IPS DF 4.7 (cell line): ENCODE data around the gene LRIG1.

ENCODE experiments used
- DNase-seq: peaks from one replicate; pipeline ENCODE4 v3.0.0-alpha.2; 2013; ENCODE audit warnings: low spot score; ENCODE audit errors: extremely low read depth

LRIG1 gene

DNA sequence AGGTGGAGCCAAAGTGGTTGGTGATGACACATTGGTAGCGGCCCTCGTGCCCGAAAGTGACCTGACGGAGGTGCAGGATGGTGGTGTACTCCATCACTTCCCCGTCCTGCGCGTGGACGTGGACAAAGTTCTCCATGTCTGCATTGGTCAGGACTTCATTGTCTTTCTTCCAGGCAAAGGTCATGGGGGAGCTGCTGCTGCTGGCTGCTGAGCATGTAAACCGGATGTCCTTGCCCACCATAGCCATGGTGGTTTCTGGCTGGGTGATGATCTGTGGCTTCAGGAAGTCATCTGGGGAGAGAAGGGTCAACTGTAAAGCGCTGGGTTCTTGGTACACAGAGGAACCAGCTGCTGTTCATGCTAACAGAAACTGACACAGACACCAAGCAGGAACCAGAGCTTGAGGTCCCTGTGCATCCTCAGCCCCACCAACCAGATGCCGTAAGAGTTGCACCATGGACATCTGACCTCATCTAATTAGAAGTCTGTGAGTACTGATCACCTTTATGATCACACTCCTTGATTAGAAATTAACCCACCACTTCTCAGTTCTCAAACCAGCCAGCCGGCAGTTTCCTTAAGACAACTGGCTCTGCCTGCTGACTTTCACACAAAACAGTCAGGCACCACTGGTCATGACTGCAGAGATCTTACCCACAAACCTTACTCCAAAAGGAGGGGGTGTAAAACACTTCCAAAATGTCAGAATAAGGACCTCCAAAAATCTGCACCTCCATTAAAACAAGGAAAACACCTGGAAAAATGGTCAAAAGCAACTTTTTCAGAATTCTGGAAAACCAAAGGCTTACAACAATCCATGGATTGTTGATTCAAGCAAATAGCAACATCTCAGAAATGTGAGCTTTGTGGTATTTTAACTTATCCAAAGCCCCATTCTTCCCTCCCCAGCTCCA is 114.6 kb downstream of the LRIG1 start:
- DNase-seq: no peak

DNA sequence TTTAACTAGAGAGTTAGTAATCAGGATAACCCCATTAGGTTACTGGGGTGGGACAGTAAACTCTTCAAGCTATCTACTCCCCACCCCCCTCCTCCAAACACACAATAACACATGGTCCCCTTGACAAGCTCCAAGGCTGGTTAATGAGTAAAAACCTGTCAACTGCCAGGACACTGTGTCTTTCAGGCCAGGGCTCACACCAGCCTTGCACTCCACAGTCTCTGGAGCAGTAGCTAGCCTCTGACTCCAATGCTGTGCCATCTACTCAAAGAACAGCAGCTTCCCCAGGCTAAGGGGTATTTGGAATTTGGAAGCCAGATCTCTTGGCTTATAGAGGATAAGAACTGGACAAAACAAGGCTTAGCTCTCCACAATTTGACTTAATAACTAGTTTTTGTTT is 115.8 kb downstream of the LRIG1 start:
- DNase-seq: no peak

DNA sequence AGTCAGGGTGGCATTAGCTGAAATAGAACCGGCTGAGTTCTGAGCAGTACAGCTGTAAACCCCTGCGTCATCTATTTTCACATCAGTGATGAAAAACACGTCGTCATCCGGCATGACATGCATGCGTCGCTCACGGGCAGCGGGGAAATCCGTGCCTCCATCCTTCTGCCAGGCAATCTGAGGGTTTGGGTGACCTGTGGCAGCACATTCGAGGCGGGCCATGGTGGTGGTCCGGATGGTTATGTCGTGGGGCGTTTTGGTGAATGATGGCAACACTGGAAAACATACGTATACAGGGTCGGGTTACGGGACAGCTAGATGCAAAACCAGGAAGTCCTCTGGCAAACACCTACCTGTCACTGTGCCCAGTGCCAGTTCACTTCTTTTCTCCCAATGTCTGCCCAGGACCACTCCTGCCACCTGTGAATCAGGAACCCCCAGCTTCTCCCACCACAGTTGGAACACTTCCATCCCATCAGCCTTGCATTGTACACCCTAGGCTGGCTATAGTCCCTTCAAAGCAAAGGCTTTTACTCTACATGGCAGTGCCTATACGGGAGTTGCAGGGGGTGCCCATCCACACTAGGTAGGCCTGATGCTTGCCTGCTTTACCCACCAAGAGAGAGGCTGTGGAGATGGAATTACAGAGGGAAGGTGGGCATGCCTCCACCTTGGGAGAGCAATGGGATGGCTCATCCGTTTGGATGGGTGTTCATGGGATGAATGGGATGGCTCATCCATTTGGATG is 116.7 kb downstream of the LRIG1 start:
- no peak for DNase-seq

DNA sequence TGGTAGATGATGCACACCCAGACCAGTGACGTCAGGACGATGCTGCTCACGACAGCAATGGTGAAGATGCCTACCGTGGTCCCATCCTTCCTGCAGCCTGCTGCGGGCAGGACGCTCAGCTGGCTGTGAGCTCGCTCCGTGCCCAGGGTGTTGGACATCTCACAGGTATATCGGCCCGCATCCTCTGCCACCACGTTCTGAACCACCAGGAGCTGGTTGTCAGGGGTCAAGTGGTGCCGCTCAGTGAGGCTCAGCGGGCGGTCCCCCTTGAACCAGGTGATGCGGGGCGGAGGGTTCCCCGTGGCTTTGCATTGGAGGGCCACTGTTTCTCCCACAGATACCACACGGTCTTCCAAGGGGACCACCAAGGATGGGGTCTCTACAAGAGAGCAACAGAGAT is 117.8 kb downstream of the LRIG1 start:
- no peak for DNase-seq

DNA sequence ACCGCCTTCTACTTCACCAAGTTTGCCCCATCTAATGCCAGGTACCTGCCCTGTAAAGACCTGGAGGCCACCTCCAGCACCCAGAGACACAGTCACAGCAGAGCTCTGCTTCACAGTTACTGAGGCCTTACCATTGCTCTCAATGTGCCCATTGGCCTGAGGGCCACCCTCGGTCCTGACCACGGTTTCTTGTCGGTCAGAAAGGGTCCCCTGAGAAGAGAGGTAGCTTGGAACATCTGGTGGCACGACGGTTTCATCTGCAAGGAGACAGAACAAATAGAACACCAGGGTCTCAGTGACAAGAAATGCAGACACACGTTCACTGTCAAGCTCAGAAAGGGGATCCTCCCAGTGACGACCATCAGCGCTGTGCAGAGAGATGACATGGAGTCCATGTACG is 118.7 kb downstream of the LRIG1 start:
- no peak for DNase-seq

DNA sequence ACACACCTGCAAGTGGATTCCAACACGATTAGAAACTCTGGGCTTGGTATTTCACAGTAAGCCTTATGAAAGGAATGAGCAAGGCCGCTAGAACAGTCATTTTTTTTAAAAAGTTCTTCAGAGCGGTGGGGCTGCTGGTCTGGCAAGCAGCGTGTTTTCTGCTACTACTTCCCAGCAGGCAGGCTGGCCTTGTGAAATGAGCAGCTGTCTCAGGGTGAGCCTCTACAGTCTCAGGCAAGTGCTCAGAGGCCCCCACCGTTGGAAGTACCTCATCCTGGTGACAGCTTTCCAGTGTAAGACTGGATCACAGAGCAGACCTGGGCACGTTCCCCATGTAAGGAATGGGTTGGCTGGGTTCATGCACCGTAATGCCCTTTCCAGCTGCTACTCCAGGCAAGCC is 119.2 kb downstream of the LRIG1 start:
- DNase-seq: no peak

DNA sequence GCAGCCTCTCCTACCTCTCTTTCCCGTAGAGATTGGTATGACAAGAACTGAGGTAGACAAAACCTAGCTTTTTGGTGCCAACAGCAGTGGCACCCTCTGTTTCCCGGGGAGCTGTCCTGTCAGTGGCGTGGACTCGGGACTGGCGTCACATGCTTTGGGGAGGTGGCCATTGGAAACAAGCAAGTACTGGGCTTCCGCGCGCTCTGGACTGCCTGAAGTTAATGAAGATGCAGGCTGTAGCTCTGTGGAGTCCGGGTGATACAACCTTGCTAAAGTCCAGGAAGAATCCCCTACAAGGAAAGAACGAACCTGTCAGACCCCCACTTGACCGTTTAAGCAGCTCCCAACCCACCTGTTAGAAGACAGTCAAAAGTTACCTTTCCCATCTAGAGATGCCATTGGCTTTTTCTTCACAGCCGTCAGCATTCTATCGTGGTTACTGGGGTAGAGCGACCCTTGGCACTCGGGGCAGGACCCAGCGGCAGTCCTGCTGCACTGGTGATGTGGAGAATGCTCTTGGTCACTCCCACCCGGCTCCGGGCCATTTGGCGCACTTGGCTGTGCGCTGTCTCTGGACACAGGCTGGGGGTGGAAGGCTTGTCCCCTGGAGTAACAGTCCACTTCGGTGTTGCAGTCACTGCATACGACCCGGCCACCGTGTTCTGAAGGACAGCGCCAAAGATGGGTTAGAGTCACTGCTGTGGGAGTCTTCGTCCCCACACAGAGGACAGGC is 120.5 kb downstream of the LRIG1 start:
- DNase-seq: no peak

DNA sequence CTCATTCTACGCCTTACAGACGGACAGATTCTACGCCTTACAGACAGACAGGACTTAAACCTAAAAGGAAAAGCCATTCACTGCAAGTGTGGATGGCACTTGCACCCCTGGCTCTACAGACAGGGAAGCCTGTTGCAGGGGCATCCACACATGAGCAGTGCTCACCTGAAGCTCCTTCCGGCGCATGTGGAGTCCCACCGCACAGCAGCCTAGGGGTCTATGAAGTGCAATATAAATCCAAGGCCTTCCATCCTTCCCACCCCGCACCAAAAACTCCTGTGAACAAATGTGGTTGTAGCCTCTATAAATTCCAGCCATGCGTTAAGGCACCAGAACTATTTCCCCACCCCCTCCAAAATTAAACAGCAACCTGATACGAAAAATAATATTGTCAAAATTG is 121.3 kb downstream of the LRIG1 start:
- DNase-seq: no peak

DNA sequence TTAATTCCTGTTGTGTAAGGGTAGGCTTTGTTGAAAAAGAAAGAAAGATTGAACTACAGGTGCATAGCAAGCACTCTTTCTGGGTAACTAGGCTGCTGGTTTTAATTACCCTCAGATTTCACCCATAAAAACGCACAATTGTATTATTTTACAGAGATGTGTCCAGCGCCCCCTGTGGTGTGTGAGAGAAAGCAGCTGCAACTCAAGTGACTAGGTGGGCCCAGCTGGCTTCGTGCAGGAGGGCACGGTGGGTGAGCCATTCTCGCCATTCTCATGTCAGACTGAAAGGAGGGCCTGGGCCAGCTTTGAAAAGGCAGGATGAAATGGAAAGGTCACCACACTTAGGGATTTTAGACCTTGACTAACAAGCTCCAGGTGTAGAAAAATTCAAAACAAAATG is 122.6 kb downstream of the LRIG1 start:
- no peak for DNase-seq

DNA sequence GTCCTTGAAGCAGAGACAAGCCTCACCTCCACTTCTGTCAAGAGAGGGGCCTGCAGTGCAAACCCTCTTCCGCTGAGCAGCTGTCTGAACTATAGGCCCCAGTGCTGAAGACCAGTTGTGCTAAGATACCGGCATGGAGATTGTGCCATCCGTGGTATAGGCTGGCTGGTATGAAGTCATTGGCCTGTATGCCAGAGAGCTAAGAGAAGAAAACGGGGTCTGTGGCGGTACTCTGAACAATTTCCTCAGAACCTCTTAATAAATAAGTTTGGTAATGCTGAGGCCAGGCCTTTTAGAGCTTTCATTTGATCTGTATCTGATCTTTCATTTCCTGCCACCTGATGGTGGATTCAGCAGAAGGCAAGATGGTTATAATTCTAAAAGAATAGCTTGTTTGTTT is 123.0 kb downstream of the LRIG1 start:
- no peak for DNase-seq

DNA sequence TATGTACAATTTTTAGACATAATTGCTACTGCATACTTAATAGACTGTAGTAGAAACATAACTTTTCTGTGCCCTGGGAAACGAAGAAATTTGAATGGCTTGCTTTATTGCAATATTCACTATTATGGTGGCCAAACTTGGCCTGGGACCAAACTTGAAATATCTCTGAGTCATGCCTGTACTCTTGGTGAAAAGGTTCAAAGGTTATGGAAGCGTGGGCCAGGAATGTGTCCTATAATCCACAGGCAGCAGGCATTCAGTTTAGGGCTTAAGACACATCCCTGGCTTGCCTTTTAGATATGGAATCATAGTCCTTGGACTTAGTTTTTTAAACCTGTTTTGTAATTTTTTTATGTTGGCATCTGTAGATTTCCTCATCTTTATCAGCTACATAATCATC is 124.3 kb downstream of the LRIG1 start:
- no peak for DNase-seq

DNA sequence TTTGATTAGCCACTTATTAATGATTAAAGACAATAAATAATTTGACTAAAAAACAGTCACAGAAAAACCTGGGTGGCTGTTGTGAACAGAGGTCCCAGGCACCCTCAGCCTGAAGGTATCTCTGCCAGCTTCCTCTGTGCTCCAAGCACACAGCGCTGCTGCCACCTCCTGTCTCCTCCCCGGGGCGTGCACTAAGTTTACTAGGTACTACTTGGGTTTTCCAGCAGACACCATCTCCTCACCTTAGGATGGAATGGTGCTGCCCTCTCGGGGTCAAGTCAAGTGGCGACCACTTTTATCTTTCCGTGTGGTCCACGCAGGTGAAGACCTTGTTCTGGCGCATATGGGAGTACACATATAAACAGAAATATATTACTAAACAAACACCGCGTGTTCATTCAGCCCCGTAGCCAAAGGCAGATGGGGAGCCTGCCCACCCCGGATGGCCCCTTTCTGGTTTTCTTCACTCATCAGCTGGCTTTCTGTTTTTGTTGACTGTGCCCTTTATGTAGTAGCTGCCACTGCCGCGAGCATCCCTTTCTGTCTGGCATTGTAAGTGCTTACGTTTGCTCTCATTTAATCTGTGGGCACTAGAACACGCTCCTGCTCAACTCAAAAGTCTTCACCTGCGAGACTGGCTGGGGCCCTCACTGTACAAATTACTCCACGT is 128.0 kb downstream of the LRIG1 start:
- DNase-seq: peak; percentile 60

DNA sequence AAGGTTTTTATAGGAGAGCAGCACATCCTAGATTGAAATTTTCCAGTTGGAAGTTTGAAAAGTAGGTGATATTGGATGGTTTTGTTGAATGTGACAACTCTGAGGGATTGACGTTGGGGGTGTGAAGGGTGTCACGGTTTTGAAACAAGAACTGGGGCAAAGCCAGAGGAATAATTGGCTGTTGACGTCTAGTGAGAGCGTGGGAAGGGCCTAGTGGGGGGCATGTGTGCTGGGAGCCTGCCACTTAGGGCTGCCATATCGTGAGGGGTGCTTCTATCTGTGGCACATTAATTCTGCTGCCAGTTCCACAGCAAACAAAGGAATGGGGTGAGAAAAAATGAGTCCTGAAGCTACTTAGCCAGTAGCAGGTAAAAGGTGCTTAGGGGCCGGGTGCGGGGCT is 129.4 kb downstream of the LRIG1 start:
- DNase-seq: no peak

DNA sequence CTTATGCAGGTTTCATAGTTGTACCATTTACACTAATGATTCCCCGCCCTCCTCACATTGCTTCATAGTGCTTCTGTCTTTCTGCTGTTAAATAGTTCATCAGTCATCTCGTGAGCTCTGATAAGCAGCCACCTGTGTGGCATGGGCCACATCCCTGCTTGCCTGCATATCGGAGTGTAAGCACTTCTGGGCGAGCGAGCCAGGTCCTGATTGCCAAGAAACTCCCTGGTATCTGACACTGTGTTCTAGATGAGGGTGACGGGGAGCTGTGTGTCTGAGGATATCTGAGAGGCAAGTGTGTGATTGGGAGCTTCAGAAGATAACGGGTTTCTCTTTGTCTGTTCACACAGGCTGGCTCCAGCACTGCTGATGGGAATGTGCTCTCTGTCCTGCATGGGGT is 130.6 kb downstream of the LRIG1 start:
- DNase-seq: no peak

DNA sequence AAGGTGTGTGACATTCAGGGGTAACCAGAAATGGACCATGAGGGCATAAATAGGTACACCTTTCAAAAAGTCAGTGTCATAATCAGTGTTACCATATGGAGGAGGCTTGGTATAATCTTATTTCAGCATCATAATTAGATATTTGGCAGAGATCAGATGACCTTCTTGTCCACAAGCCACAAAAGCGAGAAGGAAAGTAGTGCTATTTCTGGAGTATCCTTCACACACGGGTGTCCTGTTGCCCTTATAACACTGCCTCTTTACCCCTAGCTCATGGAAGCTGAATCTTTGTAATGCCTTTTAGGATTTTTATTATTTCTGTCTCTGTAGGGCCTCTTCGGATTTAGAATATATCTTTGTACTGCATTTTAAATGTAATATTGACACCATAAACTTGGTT is 132.8 kb downstream of the LRIG1 start:
- DNase-seq: no peak

DNA sequence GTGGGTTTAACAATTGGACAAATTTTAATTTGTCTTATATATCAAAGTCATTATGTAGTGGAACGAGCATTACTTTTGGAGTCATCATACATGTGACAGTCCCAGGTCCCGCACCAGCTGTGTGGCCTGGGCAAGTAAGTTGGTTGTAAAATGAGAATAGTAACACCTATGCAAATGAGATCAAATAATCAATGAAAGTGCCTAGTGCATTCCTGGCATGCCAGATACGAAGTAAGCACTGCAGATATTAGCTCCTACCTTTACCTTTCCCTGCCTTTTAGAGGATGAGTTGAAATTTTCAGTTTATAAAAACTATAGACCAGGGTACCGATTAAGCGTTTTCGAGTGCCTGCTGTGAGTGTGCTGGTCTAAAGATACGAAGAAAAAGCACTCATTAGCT is 134.1 kb downstream of the LRIG1 start:
- no peak for DNase-seq

DNA sequence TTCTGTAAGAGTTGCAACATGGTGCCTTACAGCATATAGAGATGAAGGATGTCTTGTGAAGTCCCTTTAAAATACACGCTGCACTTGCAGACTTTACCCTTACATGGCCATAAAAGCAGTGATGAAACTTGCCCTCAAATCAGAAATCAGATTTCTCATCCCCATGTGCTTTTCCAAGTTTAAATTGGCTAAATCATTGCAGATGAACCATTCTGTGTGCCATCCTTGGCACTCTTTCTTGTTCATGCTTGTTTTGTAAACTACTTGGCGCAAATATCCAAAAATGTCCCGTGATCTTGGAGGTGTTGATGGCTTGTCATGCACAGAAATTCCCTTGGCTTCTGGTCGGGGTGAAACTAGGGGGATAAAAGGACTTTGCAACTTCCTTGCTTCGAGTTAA is 135.7 kb downstream of the LRIG1 start:
- DNase-seq: no peak

DNA sequence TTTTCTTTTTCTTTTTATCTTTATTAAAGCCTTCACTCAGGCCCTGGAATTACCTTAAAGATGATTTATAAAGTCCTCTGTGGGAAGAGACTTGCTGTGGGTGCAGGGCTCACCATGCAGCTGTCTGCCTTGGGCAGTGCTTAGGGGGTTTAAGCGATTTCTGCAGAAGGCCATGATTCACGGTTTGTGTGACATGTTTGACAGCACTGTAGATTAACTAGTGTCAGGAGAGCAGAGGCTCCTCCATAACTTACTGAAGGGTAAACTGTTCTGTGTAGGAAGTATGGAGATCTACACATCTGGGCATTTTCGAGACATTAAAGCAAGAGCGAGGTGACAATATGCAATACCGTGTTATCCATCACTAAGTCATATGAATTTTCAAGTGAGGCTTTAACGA is 137.7 kb downstream of the LRIG1 start:
- DNase-seq: no peak

DNA sequence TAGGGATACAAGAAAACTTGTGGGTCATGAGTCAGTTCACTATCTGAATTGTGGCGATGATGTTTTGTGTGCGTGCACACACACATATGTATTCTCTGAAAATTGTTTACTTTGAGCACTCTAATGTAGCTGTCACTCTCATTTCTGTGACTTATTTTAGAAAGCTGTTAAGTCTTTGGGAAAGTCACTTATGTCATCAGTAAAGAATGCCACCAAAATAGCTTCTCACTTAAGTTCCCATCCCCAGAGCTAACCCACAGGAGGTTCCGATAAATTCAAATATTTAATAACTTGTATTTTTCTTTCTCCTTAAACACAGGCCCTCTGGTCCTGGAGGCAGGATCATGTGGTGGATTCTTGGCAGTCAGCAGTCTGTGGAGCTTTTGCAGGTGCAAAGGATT is 138.3 kb downstream of the LRIG1 start:
- DNase-seq: no peak

DNA sequence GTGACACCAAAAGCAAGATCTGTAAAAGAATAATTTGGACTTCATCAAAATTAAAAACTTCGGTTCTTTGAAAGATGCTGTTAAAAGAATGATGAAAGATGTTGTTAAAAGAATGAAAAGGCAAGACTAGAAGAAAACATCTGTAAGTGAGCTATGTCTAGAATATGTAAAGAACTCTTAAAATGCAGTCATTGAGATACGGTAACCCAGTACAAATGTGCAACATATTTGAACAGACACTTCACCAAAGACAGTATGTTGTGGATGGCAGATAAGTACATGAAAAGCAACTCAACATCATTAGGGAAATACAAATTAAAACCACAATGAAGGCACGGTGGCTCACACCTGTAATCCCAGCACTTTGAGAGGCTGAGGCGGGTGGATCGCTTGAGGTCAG is 139.5 kb downstream of the LRIG1 start:
- no peak for DNase-seq

DNA sequence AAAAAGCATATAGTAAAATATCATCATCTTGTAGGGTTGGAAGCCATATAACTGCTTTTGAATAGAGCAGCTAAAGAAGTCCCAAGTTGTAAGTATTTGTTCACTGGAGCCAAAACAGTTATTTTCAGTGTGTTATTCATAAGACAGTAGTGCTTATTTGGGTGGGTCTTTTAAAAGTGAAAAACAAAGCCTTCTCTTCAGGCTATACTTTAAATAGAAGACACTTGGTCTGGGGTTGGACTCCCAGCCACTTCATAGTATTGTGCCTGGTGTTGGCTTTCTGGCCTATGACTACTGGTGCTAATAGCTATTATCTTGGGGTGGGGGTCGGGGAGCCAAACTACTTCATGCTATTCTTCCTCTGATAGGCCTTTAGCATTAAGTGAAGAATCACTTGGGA is 144.8 kb downstream of the LRIG1 start:
- no peak for DNase-seq

DNA sequence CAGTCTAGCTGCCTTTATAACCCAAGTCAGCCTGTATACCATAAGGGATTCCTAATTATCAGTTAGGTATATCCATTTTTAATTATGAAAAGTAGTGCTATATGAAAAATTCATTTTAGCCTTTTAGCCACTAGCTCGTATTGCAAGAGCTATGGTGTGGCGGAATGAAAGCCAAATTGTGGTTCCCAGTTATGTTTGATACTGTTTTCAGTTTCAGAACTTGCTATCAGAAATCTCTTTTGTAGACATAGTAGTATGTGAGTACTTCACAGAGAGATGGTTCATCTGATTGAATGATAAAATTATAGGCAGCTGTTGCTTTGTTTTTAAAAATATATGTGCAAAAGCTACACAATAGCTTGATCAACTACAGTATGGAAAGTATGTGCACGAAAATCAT is 145.4 kb downstream of the LRIG1 start:
- no peak for DNase-seq
